GM18499 (cell line): ENCODE measurements around the gene BCKDHA.
"Not testable (repeated sequence)": the region's sequence is repeated elsewhere in the genome, so short reads cannot be mapped to it uniquely, and the experiment has no call there.

Experiments
- ATAC-seq: cut with Tn5 transposase; IDR thresholded peaks from one replicate; pipeline ENCODE4 v1.9.1; 2021; ENCODE audit warnings: moderate number of reproducible peaks; ENCODE audit not compliant: insufficient read depth, unreplicated experiment

Gene BCKDHA

GRCh38 chr19:41364524-41365391 lies 32.9 kb upstream of the BCKDHA start:
- no peak for ATAC-seq

- ATAC-seq: no peak
These were observed 31.5 kb upstream of the BCKDHA start for GRCh38 chr19:41366089-41366488.

DNA sequence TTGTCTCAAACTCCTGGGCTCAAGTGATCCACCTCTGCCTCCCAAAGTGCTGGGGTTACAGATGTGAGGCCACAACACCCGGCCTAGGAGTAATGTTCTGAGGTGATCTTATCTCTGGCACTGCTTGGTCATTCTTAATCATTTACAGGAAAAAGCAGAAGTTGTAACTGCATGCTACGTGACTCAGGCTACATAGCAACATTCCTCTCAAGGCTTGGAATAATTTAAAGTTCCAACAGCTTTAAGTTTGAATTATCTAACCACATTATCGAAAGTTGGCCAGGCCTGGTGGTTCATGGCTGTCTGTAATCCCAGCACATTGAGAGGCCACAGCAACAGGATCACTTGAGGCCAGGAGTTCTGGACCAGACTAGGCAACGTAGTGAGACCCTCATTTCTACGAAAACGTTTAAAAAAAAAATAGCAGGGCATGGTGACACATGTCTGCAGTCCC lies 29.7 kb upstream of the BCKDHA start:
- no peak for ATAC-seq

GRCh38 chr19:41369769-41370168 lies 27.8 kb upstream of the BCKDHA start:
- no peak for ATAC-seq

DNA sequence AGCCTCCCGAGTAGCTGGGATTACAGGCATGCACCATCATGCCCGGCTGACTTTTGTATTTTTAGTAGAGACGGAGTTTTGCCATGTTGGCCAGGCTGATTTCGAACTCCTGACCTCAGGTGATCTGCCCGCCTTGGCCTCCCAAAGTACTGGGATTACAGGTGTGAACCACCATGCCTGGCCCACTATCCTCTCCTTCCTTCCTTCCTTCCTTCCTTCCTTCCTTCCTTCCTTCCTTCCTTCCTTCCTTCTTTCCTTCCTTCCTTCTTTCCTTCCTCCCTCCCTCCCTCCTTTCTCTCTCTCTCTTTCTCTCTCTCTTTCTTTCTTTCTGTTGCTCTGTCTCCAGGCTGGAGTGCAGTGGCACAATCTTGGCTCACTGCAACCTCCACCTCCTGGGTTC lies 26.5 kb upstream of the BCKDHA start:
- ATAC-seq: not testable (repeated sequence)

DNA sequence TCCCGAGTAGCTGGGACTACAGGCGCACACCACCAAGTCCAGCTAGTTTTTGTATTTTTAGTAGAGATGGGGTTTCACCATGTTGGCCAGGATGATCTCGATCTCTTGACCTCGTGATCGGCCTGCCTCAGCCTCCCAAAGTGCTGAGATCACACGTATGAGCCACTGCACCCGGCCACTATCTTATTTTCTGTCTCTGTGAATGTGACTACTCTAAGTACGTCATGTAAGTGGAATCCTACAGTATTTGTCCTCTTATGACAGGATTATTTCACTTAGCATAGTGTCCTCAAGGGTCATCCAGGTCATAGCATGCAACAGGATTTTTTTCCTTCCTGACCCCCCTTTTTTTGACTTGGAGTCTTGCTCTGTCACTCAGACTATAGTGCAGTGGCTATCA lies 26.1 kb upstream of the BCKDHA start:
- ATAC-seq: no peak

- no peak for ATAC-seq
These were observed 25.1 kb upstream of the BCKDHA start for GRCh38 chr19:41372501-41372900.

- no peak for ATAC-seq
These were observed 23.6 kb upstream of the BCKDHA start for GRCh38 chr19:41373993-41374392.

- ATAC-seq: no peak
These were observed 21.2 kb upstream of the BCKDHA start, which contains the start of gene TMEM91 for GRCh38 chr19:41376241-41376997. TMEM91 (plus strand) TSS chr19:41376533; CDS start chr19:41378310, 1,777 bp downstream.

DNA sequence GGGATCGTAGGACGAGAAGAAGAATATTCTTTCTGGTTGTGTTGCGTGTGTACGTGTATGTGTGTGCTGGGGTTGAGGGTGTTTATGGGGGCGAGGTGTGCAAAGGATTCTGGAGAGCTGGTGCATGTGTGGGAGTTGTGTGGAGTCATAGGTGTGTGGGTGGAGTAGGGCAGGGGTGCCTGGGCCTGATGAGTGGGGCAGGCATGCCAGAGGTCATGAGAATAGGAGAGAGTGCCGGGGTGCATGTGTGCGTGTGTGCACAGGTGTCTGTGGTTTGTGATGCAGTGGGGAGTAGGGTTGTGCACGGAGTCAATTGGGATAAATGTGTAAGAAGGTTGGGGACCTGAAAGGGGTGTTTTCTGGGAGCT lies 20.6 kb upstream of the BCKDHA start:
- ATAC-seq: no peak

- no peak for ATAC-seq
These were observed 19.5 kb upstream of the BCKDHA start for GRCh38 chr19:41377977-41378709.

DNA sequence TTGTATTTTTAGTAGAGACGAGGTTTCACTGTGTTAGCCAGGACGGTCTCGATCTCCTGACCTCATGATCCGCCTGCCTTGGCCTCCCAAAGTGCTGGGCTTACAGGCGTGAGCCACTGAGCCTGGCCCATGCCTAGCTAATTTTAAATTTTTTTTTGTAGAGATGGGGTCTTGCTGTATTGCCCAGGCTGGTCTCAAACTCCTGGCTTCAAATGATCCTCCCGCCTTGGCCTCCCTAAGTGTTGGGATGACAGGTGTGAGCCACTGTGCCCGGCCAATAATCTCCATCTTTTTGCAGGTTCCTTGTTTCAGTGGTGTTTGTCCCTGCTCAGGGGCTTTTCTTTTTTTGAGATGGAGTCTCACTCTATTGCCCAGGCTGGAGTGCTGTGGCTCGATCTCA lies 16.1 kb upstream of the BCKDHA start:
- ATAC-seq: not testable (repeated sequence)

DNA sequence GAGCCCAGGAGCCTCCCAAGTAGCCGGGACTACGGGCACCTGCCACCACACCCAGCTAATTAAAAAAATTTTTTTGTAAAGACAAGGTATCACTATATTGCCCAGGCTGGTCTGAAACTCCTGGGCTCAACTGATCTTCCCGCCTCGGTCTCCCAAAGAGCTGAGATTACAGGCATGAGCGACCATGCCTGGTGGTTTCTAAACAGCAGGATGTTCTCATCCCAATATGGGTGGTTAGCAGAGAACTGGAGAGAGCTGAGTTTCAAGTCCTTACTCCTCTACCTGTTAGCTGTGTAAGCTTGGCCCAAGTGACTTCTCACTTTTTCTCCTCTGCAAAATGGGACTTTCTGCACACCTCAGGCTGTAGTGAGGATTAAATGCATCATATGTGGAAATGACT lies 13.3 kb upstream of the BCKDHA start:
- ATAC-seq: no peak

DNA sequence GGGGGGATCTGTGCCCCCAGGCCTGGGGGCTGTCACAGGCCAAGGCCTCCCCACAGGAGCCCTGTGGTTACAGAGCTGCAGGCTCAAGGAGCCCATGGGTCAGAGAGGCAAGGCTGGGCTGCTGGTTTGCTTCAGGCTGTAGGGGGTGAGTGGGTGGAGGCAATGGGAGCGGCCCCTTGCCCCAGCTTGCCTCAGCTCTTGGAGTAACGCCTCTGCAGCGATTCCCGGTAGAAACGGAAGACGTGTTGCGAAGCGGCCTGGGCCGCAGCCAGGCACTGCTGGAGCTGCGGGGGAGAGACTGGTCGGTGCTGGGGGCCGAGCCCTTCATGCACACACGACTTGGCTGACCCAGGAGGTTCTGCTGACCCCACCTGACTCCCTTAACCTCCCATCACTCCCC lies 11.2 kb upstream of the BCKDHA start:
- ATAC-seq: no peak

DNA sequence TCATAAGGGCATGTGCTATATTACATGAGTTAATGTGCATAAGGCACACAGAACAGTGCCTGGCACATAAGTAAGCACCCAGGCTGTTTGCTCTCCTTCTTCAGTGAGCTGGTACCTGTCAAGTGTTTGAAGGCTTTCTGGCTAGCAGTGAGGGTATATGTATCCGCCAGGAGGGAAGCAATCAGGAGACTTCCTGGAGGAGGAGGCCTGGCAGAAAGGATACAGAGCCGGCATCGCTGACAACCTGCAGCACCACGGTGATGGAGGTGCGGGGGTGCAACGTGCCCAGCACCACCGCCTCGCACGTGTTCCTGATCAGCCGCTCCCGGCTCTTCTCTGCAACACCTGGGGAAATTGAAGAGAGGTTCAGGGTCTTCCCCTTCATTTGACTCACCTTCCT lies 6.0 kb upstream of the BCKDHA start:
- no peak for ATAC-seq

DNA sequence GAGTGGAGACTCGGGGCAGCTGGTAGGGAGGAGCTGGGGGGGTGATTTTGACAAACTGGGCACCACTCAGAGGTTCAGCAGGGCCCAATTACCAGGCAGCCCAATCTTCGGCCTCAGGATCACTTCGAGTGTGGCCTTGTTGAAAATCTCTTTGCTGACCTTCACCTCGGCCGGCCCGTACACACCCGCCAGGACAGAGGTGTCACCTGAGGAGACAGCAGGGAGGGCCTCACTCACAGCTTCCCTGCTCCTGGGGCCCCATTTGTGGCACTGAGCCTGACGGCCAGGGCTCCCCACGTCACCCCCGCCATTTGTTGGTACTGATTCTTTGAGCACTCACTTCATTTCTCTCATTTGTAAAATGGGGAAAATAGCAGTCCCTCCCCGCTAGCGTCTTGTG lies 4.8 kb upstream of the BCKDHA start:
- ATAC-seq: no peak

- ATAC-seq: no peak
These were observed 2.3 kb upstream of the BCKDHA start for GRCh38 chr19:41395355-41395754.

DNA sequence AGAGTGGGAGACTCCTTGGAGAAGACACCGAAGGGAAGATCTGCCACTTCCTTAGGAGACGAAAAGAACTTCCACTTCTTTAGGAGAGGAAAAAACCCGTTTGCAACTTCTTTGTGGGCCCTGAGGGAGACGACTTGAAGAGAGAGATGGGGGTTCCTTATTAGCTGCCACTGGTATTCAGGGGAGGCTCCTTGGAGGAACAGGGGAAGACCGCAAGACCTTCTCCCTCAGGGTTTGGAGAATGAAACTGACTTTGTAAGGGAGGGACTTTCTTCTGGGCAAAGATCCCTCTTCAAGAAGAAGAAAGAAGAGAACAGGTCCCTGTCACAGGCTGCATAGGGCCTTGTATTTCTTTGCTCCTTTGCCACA lies 416 bp downstream of the BCKDHA start:
- ATAC-seq: no peak

- ATAC-seq: no peak
These were observed 980 bp downstream of the BCKDHA start for GRCh38 chr19:41398598-41398997.

DNA sequence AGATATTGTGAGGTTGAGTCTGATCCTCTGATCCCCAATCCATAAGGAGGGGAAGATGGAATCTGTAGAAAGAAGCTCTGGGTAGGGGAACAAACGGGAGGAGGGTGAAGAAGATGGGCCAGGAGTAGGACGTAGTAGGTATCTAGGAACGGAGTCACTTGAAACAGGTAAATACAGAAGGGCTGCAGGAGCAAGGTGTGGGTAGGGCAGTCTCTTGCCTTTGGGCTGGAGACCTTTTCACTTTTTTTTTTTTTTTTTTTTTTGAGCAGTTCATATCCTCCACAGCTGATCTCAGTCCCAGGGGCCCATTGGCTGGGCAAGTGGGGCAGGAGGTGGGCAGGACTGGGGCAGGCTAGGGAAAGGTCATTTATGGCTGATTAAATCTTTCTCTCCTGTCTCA lies 1.5 kb downstream of the BCKDHA start:
- ATAC-seq: no peak

- ATAC-seq: no peak
These were observed 1.9 kb downstream of the BCKDHA start for GRCh38 chr19:41399525-41399924.
